HG03135 (cell line): ENCODE data around the gene FLT1.
A peak's percentile ranks its signal among the peaks of the same experiment; 100 is the strongest.

Experiments
- ATAC-seq: cut with Tn5 transposase; IDR thresholded peaks from one replicate; pipeline ENCODE4 v1.9.1; 2021; ENCODE audit warnings: mild to moderate bottlenecking, moderate library complexity; ENCODE audit not compliant: unreplicated experiment

The FLT1 gene

GRCh38 chr13:28529836-28530235 is 34.9 kb upstream of the FLT1 start:
- no peak for ATAC-seq

- ATAC-seq: no peak
These were observed 33.9 kb upstream of the FLT1 start for GRCh38 chr13:28528848-28529247.

- ATAC-seq: no peak
These were observed 33.5 kb upstream of the FLT1 start for GRCh38 chr13:28528388-28528787.

- ATAC-seq: no peak
These were observed 32.7 kb upstream of the FLT1 start for GRCh38 chr13:28527629-28528028.

GRCh38 chr13:28526876-28527275 is 31.9 kb upstream of the FLT1 start:
- no peak for ATAC-seq

- ATAC-seq: no peak
These were observed 27.9 kb upstream of the FLT1 start for GRCh38 chr13:28522871-28523270.

- no peak for ATAC-seq
These were observed 18.8 kb upstream of the FLT1 start for GRCh38 chr13:28513745-28514144.

- no peak for ATAC-seq
These were observed 15.6 kb upstream of the FLT1 start for GRCh38 chr13:28510542-28510941.

GRCh38 chr13:28510066-28510465 is 15.1 kb upstream of the FLT1 start:
- no peak for ATAC-seq

GRCh38 chr13:28505543-28506135 is 10.7 kb upstream of the FLT1 start:
- ATAC-seq: no peak

- ATAC-seq: no peak
These were observed 8.4 kb upstream of the FLT1 start for GRCh38 chr13:28503182-28503967.

GRCh38 chr13:28501547-28501946 is 6.6 kb upstream of the FLT1 start:
- ATAC-seq: no peak

GRCh38 chr13:28499609-28500008 is 4.7 kb upstream of the FLT1 start:
- ATAC-seq: no peak

- ATAC-seq: no peak
These were observed 3.7 kb upstream of the FLT1 start for GRCh38 chr13:28498481-28499115.

- ATAC-seq: no peak
These were observed 2.4 kb upstream of the FLT1 start for GRCh38 chr13:28497143-28497876.

GRCh38 chr13:28496188-28496564 is 1.2 kb upstream of the FLT1 start:
- ATAC-seq: no peak

- peak; percentile 26 for ATAC-seq
These were observed 735 bp upstream of the FLT1 start for GRCh38 chr13:28495538-28496187.

- peak; percentile 39 for ATAC-seq
These were observed 487 bp downstream of the FLT1 start for GRCh38 chr13:28494504-28494777.

GRCh38 chr13:28493740-28494503 is 1.0 kb downstream of the FLT1 start:
- ATAC-seq: peak; percentile 17

GRCh38 chr13:28492569-28493367 is 2.2 kb downstream of the FLT1 start:
- ATAC-seq: no peak
